ENCODE data around the gene C1orf122.

DNA sequence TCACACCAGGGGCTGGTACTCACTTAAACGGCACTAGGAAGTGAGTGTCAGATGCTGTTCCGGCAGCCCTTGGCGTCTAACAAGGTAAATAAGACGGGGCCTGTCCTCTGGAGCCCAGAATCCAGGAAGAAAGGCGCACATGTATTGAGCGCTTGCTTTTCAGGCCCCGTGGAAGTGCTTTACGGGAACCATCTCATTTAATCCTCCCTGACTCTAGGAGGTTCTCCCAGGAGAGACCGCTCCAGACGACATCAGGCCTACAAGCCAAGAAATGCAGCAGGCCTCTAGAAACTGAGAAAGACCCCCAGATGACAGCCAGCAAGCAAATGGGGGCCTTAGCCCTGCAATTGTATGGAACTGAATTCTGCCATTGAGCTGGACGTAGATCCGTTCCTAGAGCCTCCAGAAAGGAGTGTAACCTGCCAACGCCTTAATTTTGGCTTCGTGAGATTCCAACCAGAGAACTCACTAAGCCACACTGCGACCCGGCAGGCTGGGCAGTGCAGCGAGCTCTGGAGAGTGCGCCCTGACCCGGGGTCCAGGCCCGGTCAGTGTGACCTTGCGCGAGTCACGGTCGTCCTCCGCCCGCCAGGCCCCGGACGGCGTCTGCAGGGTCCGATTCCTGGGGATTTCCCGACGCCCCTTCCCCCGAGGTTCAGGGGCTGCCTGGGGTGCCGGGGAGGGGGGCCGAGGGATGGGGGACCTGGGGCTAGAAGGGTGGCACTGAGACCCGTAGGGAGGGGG lies 14.5 kb upstream of the C1orf122 start:
- TF ChIP-seq CTCF (IDR thresholded peaks at IDR 0.05; ENCODE audit: low read depth, low read length, missing input control) (no peak), JUND (IDR thresholded peaks at IDR 0.05) (no peak), REST (IDR thresholded peaks at IDR 0.05) (no peak), RXRA (IDR thresholded peaks at IDR 0.05) (no peak), SP1 (IDR thresholded peaks at IDR 0.05) (no peak), TAF1 (conservative IDR thresholded peaks at IDR 0.05) (no peak)
- TF ChIP-seq, protein P1, sequence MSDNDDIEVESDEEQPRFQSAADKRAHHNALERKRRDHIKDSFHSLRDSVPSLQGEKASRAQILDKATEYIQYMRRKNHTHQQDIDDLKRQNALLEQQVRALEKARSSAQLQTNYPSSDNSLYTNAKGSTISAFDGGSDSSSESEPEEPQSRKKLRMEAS (IDR thresholded peaks at IDR 0.05), result no peak
